Stimulated activated CD8-positive, alpha-beta memory T cell treated with anti-CD3 and anti-CD28 coated beads, Interleukin-12 subunit alpha, Interleukin-12 subunit beta, amount 100 ng/mL, for 24 hours (primary cell): ENCODE data around the gene CDH19.

Experiments used
- DNase-seq: peaks from one replicate; pipeline ENCODE4 v3.0.0-alpha.2; 2020; ENCODE audit errors: extremely low read depth

Gene CDH19

GRCh38 chr18:66457245-66457644, 146.6 kb downstream of the CDH19 start:
- no peak for DNase-seq
